ENCODE results near the gene CST9. TPM values are rescaled to one million over a fixed set of nuclear protein-coding genes. Genes with fewer than 3 reads are reported as not detected.
"Not testable (repeated sequence)": the region's sequence is repeated elsewhere in the genome, so short reads cannot be mapped to it uniquely, and the experiment has no call there.

CST9 gene
- total and polyA plus RNA-seq, 5 experiments from 2014 or later: not detected

- H3K9me3 Mint-ChIP-seq: no peaks in the 10 kb centered on the region
- H3K4me1 Mint-ChIP-seq: peaks cover 0 to 11% (median under 1%) of the 10 kb centered on the region in 4 donors
- POLR2A ChIA-PET: no interaction called here
- ATAC-seq (no peak), DNase-seq (no peak)
- no peak overlapping the region for H3K4me3 Mint-ChIP-seq
- no peaks in the 10 kb centered on the region for H3K36me3 Mint-ChIP-seq
- peaks cover 5 to 25% (median 11%) of the 10 kb centered on the region in 5 donors for H3K27me3 Mint-ChIP-seq
- H3K27ac Mint-ChIP-seq: peak overlapping the region in 1 of 10 donors; percentile 35
Observed at GRCh38 chr20:23626040-23626620, 20.4 kb upstream of the CST9 start.

GRCh38 chr20:23625236-23625964, 19.7 kb upstream of the CST9 start:
- H3K27me3 Mint-ChIP-seq: peaks cover 5 to 25% (median 11%) of the 10 kb centered on the region in 5 donors
- no peak overlapping the region for H3K4me3 Mint-ChIP-seq
- H3K4me1 Mint-ChIP-seq: peaks cover 0 to 11% (median under 1%) of the 10 kb centered on the region in 4 donors
- DNase-seq: no peak
- ATAC-seq: no peak
- no peaks in the 10 kb centered on the region for H3K9me3 Mint-ChIP-seq
- H3K36me3 Mint-ChIP-seq: no peaks in the 10 kb centered on the region
- peak overlapping the region in 1 of 10 donors; percentile 35 for H3K27ac Mint-ChIP-seq
- POLR2A ChIA-PET: no interaction called here

- ATAC-seq (no peak), DNase-seq (no peak)
- H3K36me3 Mint-ChIP-seq: no peaks in the 10 kb centered on the region
- no peak overlapping the region for H3K27ac Mint-ChIP-seq
- peaks cover 0 to 8% (median under 1%) of the 10 kb centered on the region in 4 donors for H3K4me1 Mint-ChIP-seq
- H3K9me3 Mint-ChIP-seq: no peaks in the 10 kb centered on the region
- H3K27me3 Mint-ChIP-seq: peaks cover 8 to 22% (median 20%) of the 10 kb centered on the region in 5 donors
- no peak overlapping the region for H3K4me3 Mint-ChIP-seq
- POLR2A ChIA-PET: no interaction called here
Observed at GRCh38 chr20:23624324-23624691, 18.6 kb upstream of the CST9 start.

- peaks cover 0 to 6% (median under 1%) of the 10 kb centered on the region in 4 donors for H3K4me1 Mint-ChIP-seq
- DNase-seq: no peak
- no peak overlapping the region for H3K27ac Mint-ChIP-seq
- peaks cover 8 to 23% (median 20%) of the 10 kb centered on the region in 5 donors for H3K27me3 Mint-ChIP-seq
- no peak for ATAC-seq
- H3K4me3 Mint-ChIP-seq: no peak overlapping the region
- no peaks in the 10 kb centered on the region for H3K36me3 Mint-ChIP-seq
- POLR2A ChIA-PET: no interaction called here
- no peaks in the 10 kb centered on the region for H3K9me3 Mint-ChIP-seq
Observed at GRCh38 chr20:23623666-23624323, 18.1 kb upstream of the CST9 start.

- Mint-ChIP-seq H3K9me3 (no peaks in the 10 kb centered on the region), H3K4me3 (peak overlapping the region in 1 of 10 donors; percentile 56), H3K27me3 (peaks cover 8 to 32% (median 17%) of the 10 kb centered on the region in 5 donors), H3K4me1 (peaks cover 0 to 4% (median under 1%) of the 10 kb centered on the region in 4 donors), H3K36me3 (no peaks in the 10 kb centered on the region), H3K27ac (no peak overlapping the region)
- POLR2A ChIA-PET: no interaction called here
- DNase-seq (no peak), ATAC-seq (no peak)
Observed at GRCh38 chr20:23622839-23623343, 17.2 kb upstream of the CST9 start.

GRCh38 chr20:23622401-23622800, 16.7 kb upstream of the CST9 start:
- POLR2A ChIA-PET, ATAC-seq, H3K4me3 Mint-ChIP-seq, H3K27ac Mint-ChIP-seq, H3K4me1 Mint-ChIP-seq, DNase-seq, H3K9me3 Mint-ChIP-seq, H3K36me3 Mint-ChIP-seq: not testable (repeated sequence)
- peaks cover 8 to 32% (median 17%) of the 10 kb centered on the region in 5 donors for H3K27me3 Mint-ChIP-seq

GRCh38 chr20:23620670-23621386, 15.1 kb upstream of the CST9 start:
- peaks cover 9 to 32% (median 17%) of the 10 kb centered on the region in 5 donors for H3K27me3 Mint-ChIP-seq
- H3K27ac Mint-ChIP-seq, DNase-seq, H3K36me3 Mint-ChIP-seq, ATAC-seq, H3K4me1 Mint-ChIP-seq, H3K4me3 Mint-ChIP-seq, POLR2A ChIA-PET, H3K9me3 Mint-ChIP-seq: not testable (repeated sequence)

- no peaks in the 10 kb centered on the region for H3K4me1 Mint-ChIP-seq
- POLR2A ChIA-PET: no interaction called here
- H3K27me3 Mint-ChIP-seq: peaks cover 0 to 12% (median 5%) of the 10 kb centered on the region in 5 donors
- DNase-seq (no peak), ATAC-seq (no peak)
- H3K9me3 Mint-ChIP-seq: peaks cover 0 to 2% (median 0%) of the 10 kb centered on the region in 9 donors
- no peaks in the 10 kb centered on the region for H3K36me3 Mint-ChIP-seq
- no peak overlapping the region for H3K27ac Mint-ChIP-seq
- H3K4me3 Mint-ChIP-seq: no peak overlapping the region
Observed at GRCh38 chr20:23614163-23614562, 8.4 kb upstream of the CST9 start.

GRCh38 chr20:23613676-23614075, 8.0 kb upstream of the CST9 start:
- H3K27ac Mint-ChIP-seq: no peak overlapping the region
- POLR2A ChIA-PET: no interaction called here
- no peaks in the 10 kb centered on the region for H3K36me3 Mint-ChIP-seq
- DNase-seq (no peak), ATAC-seq (no peak)
- H3K4me3 Mint-ChIP-seq: no peak overlapping the region
- H3K9me3 Mint-ChIP-seq: peaks cover 0 to 2% (median 0%) of the 10 kb centered on the region in 9 donors
- H3K4me1 Mint-ChIP-seq: no peaks in the 10 kb centered on the region
- peaks cover 0 to 8% (median 4%) of the 10 kb centered on the region in 5 donors for H3K27me3 Mint-ChIP-seq

- POLR2A ChIA-PET: no interaction called here
- peaks cover 0 to 2% (median 0%) of the 10 kb centered on the region in 9 donors for H3K9me3 Mint-ChIP-seq
Observed at GRCh38 chr20:23612396-23612795, 6.7 kb upstream of the CST9 start.

GRCh38 chr20:23609486-23610109, 3.9 kb upstream of the CST9 start:
- peaks cover 0 to 5% (median 2%) of the 10 kb centered on the region in 4 donors for H3K4me1 Mint-ChIP-seq
- H3K27ac Mint-ChIP-seq: no peak overlapping the region
- DNase-seq (no peak), ATAC-seq (no peak)
- POLR2A ChIA-PET: no interaction called here
- no peak overlapping the region for H3K4me3 Mint-ChIP-seq
- no peaks in the 10 kb centered on the region for H3K9me3 Mint-ChIP-seq
- no peaks in the 10 kb centered on the region for H3K36me3 Mint-ChIP-seq
- peaks cover 0 to 4% (median 0%) of the 10 kb centered on the region in 5 donors for H3K27me3 Mint-ChIP-seq

More at GRCh38 chr20:23612396-23612795, 6.7 kb upstream of the CST9 start:
- H3K4me3 Mint-ChIP-seq: no peak overlapping the region
- no peaks in the 10 kb centered on the region for H3K4me1 Mint-ChIP-seq
- no peak overlapping the region for H3K27ac Mint-ChIP-seq
- H3K27me3 Mint-ChIP-seq: peaks cover 0 to 4% (median 1%) of the 10 kb centered on the region in 5 donors
- no peaks in the 10 kb centered on the region for H3K36me3 Mint-ChIP-seq
- no peak for ATAC-seq
- DNase-seq: no peak

GRCh38 chr20:23608251-23608846, 2.6 kb upstream of the CST9 start:
- no peak overlapping the region for H3K27ac Mint-ChIP-seq
- POLR2A ChIA-PET: no interaction called here
- no peaks in the 10 kb centered on the region for H3K36me3 Mint-ChIP-seq
- no peak for DNase-seq
- no peak for ATAC-seq
- H3K9me3 Mint-ChIP-seq: no peaks in the 10 kb centered on the region
- H3K4me1 Mint-ChIP-seq: peaks cover 0 to 5% (median 2%) of the 10 kb centered on the region in 4 donors
- H3K4me3 Mint-ChIP-seq: no peak overlapping the region
- H3K27me3 Mint-ChIP-seq: peaks cover 0 to 12% (median 0%) of the 10 kb centered on the region in 5 donors

Data from naive thymus-derived CD8-positive, alpha-beta T cell (primary cell).